Midbrain (tissue), 1 donor: ENCODE measurements around the gene BNC1.

Experiments
- DNase-seq: peaks from one replicate; lab custom pipeline; 2025; lab: John Stamatoyannopoulos, UW

BNC1 gene, protein sequence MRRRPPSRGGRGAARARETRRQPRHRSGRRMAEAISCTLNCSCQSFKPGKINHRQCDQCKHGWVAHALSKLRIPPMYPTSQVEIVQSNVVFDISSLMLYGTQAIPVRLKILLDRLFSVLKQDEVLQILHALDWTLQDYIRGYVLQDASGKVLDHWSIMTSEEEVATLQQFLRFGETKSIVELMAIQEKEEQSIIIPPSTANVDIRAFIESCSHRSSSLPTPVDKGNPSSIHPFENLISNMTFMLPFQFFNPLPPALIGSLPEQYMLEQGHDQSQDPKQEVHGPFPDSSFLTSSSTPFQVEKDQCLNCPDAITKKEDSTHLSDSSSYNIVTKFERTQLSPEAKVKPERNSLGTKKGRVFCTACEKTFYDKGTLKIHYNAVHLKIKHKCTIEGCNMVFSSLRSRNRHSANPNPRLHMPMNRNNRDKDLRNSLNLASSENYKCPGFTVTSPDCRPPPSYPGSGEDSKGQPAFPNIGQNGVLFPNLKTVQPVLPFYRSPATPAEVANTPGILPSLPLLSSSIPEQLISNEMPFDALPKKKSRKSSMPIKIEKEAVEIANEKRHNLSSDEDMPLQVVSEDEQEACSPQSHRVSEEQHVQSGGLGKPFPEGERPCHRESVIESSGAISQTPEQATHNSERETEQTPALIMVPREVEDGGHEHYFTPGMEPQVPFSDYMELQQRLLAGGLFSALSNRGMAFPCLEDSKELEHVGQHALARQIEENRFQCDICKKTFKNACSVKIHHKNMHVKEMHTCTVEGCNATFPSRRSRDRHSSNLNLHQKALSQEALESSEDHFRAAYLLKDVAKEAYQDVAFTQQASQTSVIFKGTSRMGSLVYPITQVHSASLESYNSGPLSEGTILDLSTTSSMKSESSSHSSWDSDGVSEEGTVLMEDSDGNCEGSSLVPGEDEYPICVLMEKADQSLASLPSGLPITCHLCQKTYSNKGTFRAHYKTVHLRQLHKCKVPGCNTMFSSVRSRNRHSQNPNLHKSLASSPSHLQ

GRCh38 chr15:83284559-83285283 lies at the start of gene BNC1:
Gene BNC1 (minus strand): TSS chr15:83284664. CDS start chr15:83284628, 36 bp downstream.
- DNase-seq: no peak

GRCh38 chr15:83327041-83327440 lies 42.6 kb upstream of the BNC1 start:
- DNase-seq: no peak

GRCh38 chr15:83324799-83325198 lies 40.3 kb upstream of the BNC1 start:
- no peak for DNase-seq

DNA sequence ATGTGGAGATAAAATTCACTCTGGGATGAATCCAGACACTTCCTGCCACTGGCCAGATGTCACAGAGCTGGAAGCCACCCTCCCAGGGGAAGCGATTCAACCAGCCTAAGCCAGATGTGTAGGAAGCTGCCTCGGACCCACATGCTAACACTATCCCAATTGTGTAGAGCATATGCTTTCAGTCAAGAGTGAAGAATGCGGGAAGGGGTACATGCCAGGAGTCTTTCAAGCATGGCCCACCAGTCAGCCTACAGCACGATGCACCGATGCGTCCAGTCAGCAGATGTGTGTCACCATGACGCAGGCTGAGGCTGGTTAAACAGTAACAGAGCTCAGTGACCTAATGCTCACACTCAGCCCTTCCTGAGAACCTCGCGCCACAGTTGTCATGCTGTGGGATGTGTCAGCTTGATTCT lies 38.8 kb upstream of the BNC1 start:
- DNase-seq: no peak

GRCh38 chr15:83322691-83323090 lies 38.2 kb upstream of the BNC1 start:
- DNase-seq: no peak

GRCh38 chr15:83322061-83322460 lies 37.6 kb upstream of the BNC1 start:
- no peak for DNase-seq

- DNase-seq: no peak
Observed at GRCh38 chr15:83320844-83321243, 36.4 kb upstream of the BNC1 start.

GRCh38 chr15:83320404-83320803 lies 35.9 kb upstream of the BNC1 start:
- no peak for DNase-seq

GRCh38 chr15:83319771-83320170 lies 35.3 kb upstream of the BNC1 start:
- no peak for DNase-seq

- no peak for DNase-seq
Observed at GRCh38 chr15:83318861-83319415, 34.5 kb upstream of the BNC1 start.

DNA sequence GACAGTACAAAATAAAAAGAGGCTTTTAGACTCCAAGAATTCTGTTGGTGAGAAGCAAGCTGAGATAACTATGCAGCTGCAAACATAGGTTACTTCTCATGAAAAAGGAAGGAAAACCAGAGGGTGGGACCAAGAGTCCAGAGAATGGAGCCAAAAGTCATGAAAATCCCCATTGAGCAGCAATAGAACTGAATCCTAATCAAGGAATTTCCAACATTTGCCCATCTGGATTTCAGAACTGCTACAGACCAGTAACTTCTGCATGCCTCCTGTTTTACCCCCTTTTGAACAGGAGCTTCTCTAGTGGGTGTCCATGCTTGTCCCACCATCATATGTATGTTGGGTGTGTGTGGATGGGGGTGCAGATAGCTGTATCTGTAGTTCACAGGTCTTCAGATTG lies 33.6 kb upstream of the BNC1 start:
- no peak for DNase-seq

- no peak for DNase-seq
Observed at GRCh38 chr15:83312071-83312470, 27.6 kb upstream of the BNC1 start.

DNA sequence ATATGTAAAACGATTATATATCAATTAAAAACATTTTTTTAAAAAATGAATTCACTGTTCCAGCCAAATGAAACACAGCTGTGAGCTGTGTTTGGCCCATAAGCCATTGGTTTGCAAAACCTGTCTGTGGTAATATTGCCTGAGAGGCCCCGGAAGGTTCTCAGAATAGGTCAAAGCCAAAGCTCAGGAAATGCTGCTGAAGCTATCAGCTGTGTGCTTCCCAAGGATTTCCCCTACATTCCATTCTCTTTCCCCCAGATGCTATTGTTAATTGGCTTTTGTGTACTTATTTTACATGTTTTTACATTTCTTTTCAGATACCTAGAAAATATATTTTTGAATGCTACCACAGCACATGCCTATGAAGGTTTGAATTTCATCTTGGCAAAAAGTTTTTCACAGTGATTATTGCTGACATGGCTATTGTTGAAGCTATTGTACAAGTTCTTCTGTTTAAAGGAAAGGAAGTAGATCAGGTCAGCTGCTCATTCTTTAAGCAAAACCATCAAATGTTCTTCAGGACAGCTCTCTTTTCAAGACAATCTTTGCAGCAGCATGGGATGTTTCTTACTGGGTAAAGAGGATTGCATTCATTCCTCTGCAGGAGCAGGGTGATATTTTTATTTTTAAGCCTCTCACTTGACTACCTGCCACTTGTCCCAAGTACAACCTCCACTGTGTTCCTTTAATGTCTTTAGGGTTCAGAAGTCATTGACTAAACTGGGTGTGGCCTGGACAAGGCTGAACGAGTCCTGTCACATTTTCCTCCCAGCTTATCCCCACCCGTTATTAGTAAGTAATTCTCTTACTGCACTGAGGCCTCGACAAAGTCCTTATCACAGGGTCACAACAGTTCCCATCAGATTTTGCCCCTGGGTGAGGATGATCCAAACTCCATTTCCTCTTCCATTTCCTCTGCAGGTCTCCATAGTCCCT lies 26.3 kb upstream of the BNC1 start:
- DNase-seq: no peak

DNA sequence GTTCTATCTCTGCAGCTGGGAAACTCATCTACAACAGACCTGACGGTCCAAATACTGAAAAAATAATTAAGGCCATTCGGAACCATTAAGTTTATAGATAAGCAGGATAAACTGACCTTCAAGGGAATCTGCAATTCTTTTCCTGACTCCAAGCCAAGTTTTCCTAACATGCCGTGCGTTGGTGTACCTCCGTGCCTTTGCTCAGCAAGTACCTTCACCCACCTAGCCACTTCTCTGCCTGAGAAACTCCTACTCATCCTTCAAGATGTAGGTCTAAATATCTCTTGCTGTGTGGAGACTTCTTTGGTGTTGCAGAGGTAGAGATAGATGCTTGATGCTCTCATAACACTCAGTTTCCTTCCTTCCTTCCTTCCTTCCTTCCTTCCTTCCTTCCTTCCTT lies 24.2 kb upstream of the BNC1 start:
- DNase-seq: no peak

DNA sequence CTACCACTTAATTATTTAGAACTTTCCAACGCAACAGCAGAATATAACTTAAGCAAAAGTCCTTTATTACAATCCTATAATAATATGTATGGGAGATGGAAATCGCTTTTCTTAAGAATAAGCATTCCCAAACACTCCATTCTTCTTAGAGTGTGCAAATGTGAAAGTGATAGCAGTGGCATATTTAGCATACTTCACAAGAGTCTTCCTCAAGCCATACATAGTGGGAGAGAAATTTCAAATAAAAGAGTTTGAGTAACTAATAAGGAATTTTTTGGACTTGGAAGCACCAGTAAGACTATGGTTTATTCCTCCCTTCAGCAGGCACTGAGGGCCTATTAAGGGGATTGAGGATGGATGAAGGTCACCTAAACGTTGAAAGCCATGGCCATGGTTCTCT lies 22.1 kb upstream of the BNC1 start:
- no peak for DNase-seq

- no peak for DNase-seq
Observed at GRCh38 chr15:83305704-83306291, 21.3 kb upstream of the BNC1 start.

GRCh38 chr15:83304861-83305703 lies 20.6 kb upstream of the BNC1 start:
- no peak for DNase-seq

DNA sequence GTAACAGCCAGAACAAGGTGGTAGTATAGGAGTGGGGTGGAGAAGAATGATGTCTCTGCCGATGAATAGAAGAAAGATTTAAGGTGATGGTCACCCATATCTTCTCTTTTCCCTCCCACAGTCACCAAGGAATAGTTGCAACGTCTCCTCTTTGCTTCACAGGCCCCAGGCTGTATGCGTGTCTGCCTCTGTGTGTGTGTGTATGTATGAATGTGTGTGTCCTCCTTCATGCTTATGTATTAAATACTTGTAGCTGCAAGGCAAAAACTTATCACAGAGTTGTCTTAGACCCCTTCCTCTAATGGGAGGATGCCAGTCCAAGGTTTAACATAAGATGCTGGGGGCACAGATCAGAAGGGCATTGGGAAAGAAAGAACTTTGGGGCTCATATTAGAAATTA lies 19.1 kb upstream of the BNC1 start:
- no peak for DNase-seq

DNA sequence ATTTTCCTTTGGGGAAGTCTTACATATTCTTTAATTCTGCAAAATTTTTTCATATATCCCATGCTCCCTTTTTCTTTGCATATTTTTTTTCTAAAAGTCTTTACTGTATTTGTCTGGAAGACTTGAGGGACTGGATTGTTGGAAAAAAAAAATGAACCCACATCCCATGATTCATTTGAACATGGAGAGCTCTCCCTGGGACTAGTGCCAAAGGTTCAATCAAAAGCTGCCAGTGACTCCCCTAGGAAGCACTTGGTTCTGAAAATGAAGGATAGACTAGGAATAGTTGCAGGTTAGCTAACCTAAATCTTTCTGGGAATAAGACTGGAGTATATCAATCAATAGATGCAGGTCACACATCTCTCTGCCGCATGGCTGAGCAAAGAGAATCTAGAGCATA lies 16.4 kb upstream of the BNC1 start:
- DNase-seq: no peak
